Tibial nerve (tissue), 4 donors: ENCODE measurements around the gene ZBTB47. TPM values are rescaled to one million over a fixed set of nuclear protein-coding genes. Genes with fewer than 3 reads are reported as not detected.
A peak's percentile ranks its signal among the peaks of the same experiment; 100 is the strongest.

Source experiments
- DNase-seq, 2 donors: peaks; one replicate each; pipeline ENCODE4 v3.0.0-alpha.2; 2019; ENCODE audit warnings: low spot score in 2 of 2
- H3K27ac ChIP-seq, 4 donors: fragments of 200-600 bp; sonication (generic) in 3 of 4; one replicate each; pipeline ENCODE4 v1.5.1; 2017 to 2019; ENCODE audit warnings: mild to moderate bottlenecking in 1 of 4
- H3K27me3 ChIP-seq, 2 donors: fragments of 200-600 bp; sonication (generic) in 1 of 2; one replicate each; pipeline versions ENCODE4 v1.5.1 to v1.6.0; 2017 to 2019
- H3K36me3 ChIP-seq, 3 donors: fragments of 200-600 bp; sonication (generic); one replicate each; pipeline ENCODE4 v1.5.1; 2018 to 2019
- H3K4me1 ChIP-seq, 4 donors: fragments of 200-600 bp; sonication (generic) in 3 of 4; one replicate each; pipeline ENCODE4 v1.5.1; 2017 to 2019
- H3K4me3 ChIP-seq, 4 donors: fragments of 200-600 bp; sonication (generic) in 3 of 4; one replicate each; pipeline ENCODE4 v1.5.1; 2017 to 2019; ENCODE audit warnings: mild to moderate bottlenecking in 1 of 4, moderate library complexity in 1 of 4
- H3K9me3 ChIP-seq, 4 donors: fragments of 200-600 bp; sonication (generic) in 3 of 4; one replicate each; pipeline ENCODE4 v1.5.1; 2017 to 2019
- CTCF ChIP-seq, 5 experiments: fragments of 200-600 bp in 3 of 5; fragments of 450-650 bp in 2 of 5; sonication (generic) in 3 of 5; IDR thresholded peaks; one replicate each; pipeline ENCODE4 v1.5.1; 2016 to 2019; ENCODE audit warnings: antibody characterized with exemption in 5 of 5, mild to moderate bottlenecking in 3 of 5, moderate library complexity in 2 of 5
- EP300 ChIP-seq, 2 donors: sonication (generic); formaldehyde crosslinking; IDR thresholded peaks; one replicate each; pipeline ENCODE4 v1.6.1; 2017; ENCODE audit warnings: antibody characterized with exemption in 2 of 2, mild to moderate bottlenecking in 1 of 2
- POLR2A ChIP-seq, 2 donors: fragments of 450-650 bp; IDR thresholded peaks; one replicate each; pipeline ENCODE4 v1.6.1; 2017; ENCODE audit warnings: antibody characterized with exemption in 2 of 2, mild to moderate bottlenecking in 2 of 2, moderate library complexity in 2 of 2
- WGBS, 2 donors: methylation state at CpG; one replicate each; pipeline ENCODE4 v1.1.5; 2018; 5-methylcytosine and 5-hydroxymethylcytosine counted together
- total RNA-seq, 4 donors: library from RNA; depleted of rRNA; stranded (reverse); fragments of >200 nt; gene quantifications; one replicate each; pipeline ENCODE4 v1.1.0, GENCODE V29; 2016

Gene ZBTB47
- total RNA-seq, 4 donors from 2014 or later = 44.6 to 81.3 (median 60.3) TPM

- Histone ChIP-seq H3K4me3 (no peak overlapping the region), H3K4me1 (peaks cover 0 to 45% (median 12%) of the 10 kb centered on the region in 4 donors), H3K36me3 (peaks cover 0 to 67% (median 0%) of the 10 kb centered on the region in 3 donors), H3K27ac (peak overlapping the region in 1 of 4 donors; percentile 4), H3K9me3 (no peaks in the 10 kb centered on the region), H3K27me3 (no peaks in the 10 kb centered on the region)
- WGBS, 2 donors = 84 to 87% methylated on average over 10 to 12 of the region's 12 CpGs
- no peak for TF ChIP-seq EP300 (IDR thresholded peaks at IDR 0.05)
- no peak for TF ChIP-seq POLR2A (IDR thresholded peaks at IDR 0.05)
- TF ChIP-seq CTCF (IDR thresholded peaks at IDR 0.05) = no peak
- DNase-seq = no peak
These were observed 9.5 kb downstream of the ZBTB47 start for GRCh38 chr3:42662813-42663535.

GRCh38 chr3:42663581-42664437, 10.3 kb downstream of the ZBTB47 start:
- no peak for DNase-seq
- TF ChIP-seq POLR2A (IDR thresholded peaks at IDR 0.05) (no peak), EP300 (IDR thresholded peaks at IDR 0.05) (no peak), CTCF (IDR thresholded peaks at IDR 0.05) (no peak)
- Histone ChIP-seq H3K27me3 (no peaks in the 10 kb centered on the region), H3K36me3 (peaks cover 0 to 59% (median 0%) of the 10 kb centered on the region in 3 donors), H3K4me1 (peaks cover 0 to 39% (median 15%) of the 10 kb centered on the region in 4 donors), H3K27ac (peak overlapping the region in 1 of 4 donors; percentile 4), H3K9me3 (no peaks in the 10 kb centered on the region), H3K4me3 (no peak overlapping the region)
- WGBS, 2 donors = 82 to 89% methylated on average over 22 to 36 of the region's 38 CpGs

GRCh38 chr3:42664438-42664803, 10.9 kb downstream of the ZBTB47 start:
- DNase-seq = no peak
- WGBS, 2 donors = 80 to 94% methylated on average over 2 to 16 of the region's 19 CpGs
- no peak for TF ChIP-seq CTCF (IDR thresholded peaks at IDR 0.05)
- no peak for TF ChIP-seq POLR2A (IDR thresholded peaks at IDR 0.05)
- TF ChIP-seq EP300 (IDR thresholded peaks at IDR 0.05) = no peak
- Histone ChIP-seq H3K4me1 (peaks cover 0 to 34% (median 15%) of the 10 kb centered on the region in 4 donors), H3K36me3 (peaks cover 0 to 53% (median 0%) of the 10 kb centered on the region in 3 donors), H3K9me3 (no peaks in the 10 kb centered on the region), H3K27me3 (no peaks in the 10 kb centered on the region), H3K27ac (no peak overlapping the region), H3K4me3 (no peak overlapping the region)

GRCh38 chr3:42665050-42665878, 11.8 kb downstream of the ZBTB47 start:
- DNase-seq = no peak
- H3K27ac ChIP-seq = peak overlapping the region in 2 of 4 donors; percentile 50 to 80
- no peaks in the 10 kb centered on the region for H3K27me3 ChIP-seq
- no peak overlapping the region for H3K4me3 ChIP-seq
- WGBS, 2 donors = 83 to 84% methylated on average over 14 to 15 of the region's 15 CpGs
- no peaks in the 10 kb centered on the region for H3K9me3 ChIP-seq
- H3K36me3 ChIP-seq = peaks cover 0 to 44% (median 0%) of the 10 kb centered on the region in 3 donors
- H3K4me1 ChIP-seq = peaks cover 0 to 26% (median 15%) of the 10 kb centered on the region in 4 donors
- no peak for TF ChIP-seq EP300 (IDR thresholded peaks at IDR 0.05)
- no peak for TF ChIP-seq CTCF (IDR thresholded peaks at IDR 0.05)
- no peak for TF ChIP-seq POLR2A (IDR thresholded peaks at IDR 0.05)
